GM21786 (cell line): ENCODE results near the gene ADAMTS4.

ENCODE experiments used
- ATAC-seq: cut with Tn5 transposase; IDR thresholded peaks from one replicate; pipeline ENCODE4 v1.9.1; 2021; ENCODE audit not compliant: unreplicated experiment

Gene ADAMTS4

DNA sequence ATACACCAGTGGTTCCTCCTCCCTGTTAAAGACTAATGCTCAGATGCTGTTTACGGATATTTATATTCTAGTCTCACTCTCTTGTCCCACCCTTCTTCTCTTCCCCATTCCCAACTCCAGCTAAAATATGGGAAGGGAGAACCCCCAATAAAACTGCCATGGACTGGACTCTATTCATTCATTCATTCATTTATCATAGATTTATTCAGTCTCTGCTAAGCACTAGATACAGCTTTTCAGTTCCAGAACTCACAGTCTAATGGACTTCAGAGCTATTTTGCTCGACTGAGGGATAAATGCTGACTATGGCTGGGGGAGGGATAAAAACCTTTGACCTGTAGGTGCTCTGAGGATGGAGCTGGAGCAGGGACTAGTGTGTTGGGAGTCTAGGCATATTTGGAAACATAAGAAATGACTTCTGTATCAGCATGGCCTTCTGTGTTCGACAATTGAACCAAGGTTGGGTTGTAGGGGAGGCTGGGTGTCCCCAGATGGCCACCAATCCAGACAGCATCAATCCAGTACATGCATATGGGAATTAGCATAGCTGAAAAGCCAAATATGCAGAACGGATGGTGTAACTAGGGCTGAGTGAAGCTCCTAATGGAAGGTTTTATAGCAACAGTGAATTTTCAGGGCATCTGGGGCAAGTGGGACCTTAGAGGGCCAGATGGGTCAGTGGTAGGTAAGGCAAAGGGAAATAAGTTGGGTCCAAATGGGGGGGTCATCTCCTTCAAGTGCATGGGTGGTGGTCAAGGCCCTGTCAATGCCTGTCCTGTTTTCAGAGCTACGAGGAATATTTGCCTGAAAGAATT, 20.4 kb upstream of the ADAMTS4 start:
- no peak for ATAC-seq

DNA sequence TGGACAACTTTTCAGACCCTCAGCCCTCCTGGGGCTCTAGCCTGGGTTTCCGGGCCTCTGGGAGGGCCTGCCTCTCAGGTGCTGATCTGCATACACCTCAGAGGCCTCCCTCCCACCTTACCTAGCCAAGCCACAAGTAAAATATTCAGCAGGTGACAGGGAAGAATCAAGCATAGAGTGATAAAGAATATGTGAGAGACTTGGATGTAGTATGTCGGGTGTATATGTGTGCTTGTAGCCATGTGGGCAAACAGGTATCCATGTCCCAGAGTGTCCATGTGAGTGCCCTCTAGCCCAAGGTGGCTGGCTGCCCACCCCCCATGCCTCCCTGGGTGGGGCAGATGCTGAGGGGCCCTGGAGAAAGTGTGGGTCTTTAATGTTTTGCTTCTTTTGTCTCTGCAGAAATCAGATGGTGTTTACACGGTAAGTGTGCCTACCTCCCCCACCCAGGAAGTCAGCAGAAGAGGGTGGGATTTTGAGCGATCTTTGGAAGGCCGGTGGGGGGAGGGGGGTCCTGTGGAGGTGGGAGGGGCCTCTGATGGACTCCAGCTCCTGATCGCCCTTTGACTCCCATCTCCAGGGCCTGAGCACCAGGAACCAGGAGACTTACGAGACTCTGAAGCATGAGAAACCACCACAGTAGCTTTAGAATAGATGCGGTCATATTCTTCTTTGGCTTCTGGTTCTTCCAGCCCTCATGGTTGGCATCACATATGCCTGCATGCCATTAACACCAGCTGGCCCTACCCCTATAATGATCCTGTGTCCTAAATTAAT, 19.6 kb upstream of the ADAMTS4 start:
- no peak for ATAC-seq

DNA sequence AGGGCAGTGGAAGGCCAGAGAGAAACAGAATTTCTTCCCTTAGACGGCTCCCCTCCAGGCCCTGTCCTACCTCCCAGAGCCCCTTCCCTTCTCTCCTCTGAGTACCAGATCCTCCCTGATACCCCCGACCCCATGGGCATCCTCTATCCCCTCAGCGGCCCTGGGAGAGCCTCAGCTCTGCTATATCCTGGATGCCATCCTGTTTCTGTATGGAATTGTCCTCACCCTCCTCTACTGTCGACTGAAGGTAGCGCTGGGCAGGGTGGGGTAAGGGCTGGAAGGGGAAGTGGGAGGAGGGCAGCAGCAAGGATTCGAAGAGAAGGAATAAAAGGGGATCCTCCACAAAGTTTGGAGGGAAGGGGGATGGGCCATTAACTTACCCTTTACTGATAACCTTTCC, 19.0 kb upstream of the ADAMTS4 start:
- no peak for ATAC-seq

DNA sequence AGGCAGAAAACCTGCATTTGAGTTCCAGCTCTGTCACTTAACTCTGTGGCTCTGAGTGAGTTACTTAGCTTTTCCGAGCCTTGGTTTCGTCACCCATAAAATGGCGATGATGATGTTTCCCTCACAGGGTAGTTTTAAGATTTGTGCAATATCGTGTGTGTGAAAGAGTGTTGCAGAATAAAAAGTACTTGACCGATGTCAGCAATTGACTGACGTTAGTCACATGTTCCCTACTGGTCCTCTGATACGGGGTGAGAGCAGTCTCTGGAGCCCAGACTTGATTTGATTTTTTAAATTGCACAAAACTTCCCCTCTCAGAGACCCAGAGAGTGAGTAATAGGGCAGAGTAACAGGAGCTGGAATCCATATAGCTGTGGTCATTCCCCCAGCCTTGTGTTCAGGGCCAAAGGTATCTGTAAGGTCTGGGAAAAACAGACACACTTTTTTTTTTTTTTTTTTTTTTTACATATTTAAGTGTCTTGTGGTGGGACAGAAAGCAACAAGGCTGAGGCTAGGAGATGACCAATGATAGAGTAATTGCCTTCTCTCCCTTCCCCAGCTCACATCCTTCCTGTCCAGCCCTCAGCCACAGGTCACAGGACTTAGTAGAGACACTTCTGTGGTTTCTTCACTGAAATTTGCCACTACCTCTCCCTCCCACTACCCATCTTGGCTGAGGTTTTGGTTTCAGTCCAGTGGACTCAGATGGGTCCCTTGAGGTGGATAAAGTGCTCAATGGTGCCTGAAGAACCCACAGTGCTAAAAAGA, 18.3 kb upstream of the ADAMTS4 start:
- peak; percentile 90 for ATAC-seq

DNA sequence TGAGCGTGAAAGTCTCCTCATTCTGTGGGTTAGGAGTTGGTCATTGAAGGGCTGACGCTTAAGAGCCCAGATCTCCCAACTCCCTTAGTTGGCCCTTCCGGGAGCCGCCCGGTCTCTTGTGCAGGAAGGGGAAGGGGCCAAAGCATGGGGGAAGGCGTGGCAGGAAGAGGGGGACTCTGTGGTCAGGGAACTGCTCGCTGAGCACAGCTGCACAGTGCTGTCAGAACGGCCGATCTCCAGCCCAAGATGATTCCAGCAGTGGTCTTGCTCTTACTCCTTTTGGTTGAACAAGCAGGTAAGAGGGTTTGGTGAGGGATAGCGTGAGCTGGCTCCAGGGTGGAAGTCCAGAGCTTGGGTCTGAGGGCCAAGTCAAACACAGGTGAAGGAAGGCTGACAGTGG, 16.2 kb upstream of the ADAMTS4 start, which contains the start of gene FCER1G:
Gene FCER1G (plus strand): TSS at position 220 of the 400 bp plus-strand sequence. CDS start 27 bp downstream, at position 247.
- ATAC-seq: no peak

DNA sequence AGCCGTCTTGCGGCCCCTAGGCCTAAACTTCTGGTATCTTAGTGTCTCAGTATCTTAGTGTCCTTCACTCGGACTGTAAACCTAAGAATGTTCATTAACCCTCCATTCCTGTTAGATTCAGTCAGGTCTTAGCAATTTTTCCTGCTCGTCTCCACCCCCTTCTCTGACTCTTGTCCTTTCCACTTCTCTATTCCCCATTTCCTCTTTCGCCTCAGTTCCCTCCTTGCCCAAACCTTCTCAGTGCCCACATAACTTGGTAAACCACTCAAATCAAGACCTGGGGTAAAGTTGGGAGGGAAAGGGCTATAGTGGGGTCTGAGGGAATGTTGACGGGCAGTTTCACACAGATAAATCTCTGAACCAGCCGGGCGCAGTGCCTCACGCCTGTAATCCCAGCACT, 15.5 kb upstream of the ADAMTS4 start:
- ATAC-seq: no peak

DNA sequence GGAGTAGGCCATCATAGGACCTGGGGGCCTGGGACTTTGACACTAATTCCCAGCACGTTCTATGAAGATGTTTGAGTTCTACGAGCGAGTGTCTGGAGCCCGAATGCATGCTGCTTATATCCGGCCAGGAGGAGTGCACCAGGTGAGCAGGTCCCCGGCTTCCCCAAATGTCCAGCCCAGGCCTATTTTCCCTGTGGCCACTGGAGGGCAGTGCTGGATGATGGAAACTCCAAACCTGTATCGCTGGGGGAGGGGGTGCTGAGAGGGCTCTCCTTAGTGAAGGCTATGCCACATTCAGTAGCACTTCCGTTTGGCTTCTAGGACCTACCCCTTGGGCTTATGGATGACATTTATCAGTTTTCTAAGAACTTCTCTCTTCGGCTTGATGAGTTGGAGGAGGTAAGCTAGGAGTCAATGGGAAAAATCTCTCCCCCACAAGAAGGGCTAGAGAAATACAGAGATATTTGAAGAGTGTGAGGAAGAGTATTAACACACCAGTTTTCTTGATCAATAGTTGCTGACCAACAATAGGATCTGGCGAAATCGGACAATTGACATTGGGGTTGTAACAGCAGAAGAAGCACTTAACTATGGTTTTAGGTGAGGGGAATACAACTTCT, 11.0 kb upstream of the ADAMTS4 start:
- no peak for ATAC-seq

DNA sequence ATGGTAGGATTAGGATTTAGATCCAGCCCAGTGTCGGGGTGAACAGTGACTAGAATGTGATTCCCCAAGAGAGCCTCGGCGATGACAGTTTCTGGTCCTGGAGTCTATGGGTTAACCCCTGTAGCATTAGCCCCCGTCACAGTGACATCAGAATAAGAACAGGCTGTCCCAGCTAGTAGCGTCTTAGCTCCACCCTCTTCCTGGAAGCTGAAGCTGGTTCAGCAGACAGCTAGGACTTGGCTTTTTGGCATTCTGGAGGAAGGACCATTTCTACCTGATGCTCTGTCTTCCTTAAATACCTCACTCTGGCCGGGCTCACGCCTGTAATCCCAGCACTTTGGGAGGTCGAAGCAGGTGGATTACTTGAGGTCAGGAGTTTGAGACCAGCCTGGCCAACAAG, 8.3 kb upstream of the ADAMTS4 start:
- no peak for ATAC-seq

DNA sequence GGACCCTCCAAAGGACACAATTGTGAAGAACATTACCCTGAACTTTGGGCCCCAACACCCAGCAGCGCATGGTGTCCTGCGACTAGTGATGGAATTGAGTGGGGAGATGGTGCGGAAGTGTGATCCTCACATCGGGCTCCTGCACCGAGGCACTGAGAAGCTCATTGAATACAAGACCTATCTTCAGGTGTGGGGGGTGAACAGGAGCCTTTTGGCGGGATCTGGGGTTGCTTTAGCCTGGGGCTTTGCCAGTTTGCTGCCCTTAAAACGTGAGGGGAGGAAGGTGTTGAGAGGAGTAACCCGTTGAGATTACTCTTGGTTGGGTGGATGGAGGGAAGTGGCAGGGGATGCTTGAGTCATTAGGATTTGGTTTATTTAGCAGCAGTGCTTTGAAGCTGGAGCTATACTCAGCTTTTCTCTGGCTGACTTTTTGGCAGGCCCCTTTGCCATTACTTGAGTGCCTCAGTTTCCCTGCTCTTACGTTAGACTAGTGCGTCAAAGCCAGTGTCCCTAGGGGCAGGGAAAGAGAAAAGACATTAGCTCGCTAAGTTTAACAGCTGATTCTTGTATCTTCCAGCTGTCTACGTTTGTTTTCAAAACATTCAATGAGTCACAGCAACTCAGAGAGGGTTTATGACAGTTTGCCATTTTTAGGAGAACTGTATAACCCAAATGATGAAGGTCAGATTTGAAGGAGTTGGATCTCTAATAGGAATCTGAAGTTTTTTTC, 7.7 kb upstream of the ADAMTS4 start:
- no peak for ATAC-seq

DNA sequence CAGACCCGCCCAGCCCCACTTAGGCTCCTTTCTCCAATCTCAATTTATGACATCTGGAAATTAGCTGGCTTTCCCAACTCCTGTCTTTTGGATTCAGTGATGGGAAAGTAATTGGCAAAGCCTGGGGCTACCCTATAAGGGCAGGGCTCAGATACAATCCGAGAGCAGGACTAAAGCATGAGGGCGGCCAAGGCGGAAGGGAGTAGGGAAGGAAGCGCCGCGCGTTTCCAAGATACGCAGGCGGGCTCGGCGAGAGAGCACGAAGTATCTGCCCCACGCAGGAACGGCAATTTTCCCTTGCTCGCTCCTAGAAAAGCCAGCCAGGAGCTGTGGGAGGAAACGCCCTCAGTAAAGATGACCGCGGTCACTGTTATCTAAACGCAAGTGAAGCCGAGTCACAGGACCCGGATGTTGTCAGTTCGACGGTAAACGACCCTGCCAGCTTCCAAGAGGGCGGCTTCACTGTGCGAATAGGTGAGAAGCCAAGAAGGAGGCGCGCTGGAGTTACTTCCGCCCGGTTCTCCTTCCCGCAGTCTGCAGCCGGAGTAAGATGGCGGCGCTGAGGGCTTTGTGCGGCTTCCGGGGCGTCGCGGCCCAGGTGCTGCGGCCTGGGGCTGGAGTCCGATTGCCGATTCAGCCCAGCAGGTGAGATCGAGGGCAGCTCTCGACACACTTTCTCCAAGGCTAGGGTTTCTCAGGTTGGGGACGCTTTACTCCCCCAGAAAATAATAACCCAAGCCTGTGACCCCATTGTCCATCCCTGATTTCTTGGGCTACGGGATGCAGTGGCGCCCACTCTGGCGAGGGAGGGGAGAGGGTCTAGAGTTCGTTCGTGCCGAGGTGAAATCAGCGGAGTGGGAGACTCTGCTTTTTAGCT, 3.2 kb upstream of the ADAMTS4 start, which contains the start of gene NDUFS2:
Gene NDUFS2 (plus strand): TSS at position 532 of the 877 bp plus-strand sequence. CDS start 19 bp downstream, at position 551.
- peak; percentile 98 for ATAC-seq

DNA sequence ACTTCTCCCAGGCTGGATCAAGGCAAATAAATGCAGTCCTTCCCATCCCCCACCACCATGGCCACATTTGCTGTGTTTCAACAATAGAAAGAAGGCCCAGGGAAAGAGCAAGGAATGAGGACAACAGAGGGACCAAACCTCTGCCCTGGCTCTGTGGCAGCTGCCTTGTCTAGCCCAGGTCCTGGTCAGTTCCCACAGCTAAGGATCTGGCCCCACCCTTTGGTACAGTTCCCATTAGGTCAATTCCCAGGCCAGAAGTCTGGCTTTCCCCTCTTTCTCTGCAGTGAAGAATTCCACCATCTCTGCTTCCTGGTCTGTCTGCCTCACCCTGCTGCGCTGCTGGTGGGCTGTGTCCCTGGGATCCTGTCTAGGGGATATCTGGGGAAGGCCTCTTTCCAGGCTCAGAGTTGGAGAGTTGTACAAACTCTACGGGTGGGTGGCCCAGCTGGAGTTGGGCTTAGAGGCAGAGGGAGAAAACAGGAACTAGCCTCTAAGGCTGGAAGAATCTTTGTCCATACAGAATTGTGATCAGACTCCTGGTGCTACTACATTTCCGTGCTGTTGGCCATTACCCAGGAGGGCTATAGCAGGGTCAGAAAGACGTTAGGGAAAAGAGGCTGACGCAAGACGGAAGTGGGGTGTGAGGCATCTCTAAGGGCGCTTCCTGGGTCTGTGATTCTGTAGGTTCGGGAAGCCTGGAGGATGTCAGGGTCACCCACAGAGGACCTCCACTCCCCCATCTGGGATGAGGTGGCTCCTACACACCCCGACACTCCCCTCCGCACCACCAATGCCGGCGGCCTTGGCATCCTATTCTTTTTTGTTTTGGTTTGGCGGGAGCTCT, 2.4 kb upstream of the ADAMTS4 start:
- ATAC-seq: no peak

DNA sequence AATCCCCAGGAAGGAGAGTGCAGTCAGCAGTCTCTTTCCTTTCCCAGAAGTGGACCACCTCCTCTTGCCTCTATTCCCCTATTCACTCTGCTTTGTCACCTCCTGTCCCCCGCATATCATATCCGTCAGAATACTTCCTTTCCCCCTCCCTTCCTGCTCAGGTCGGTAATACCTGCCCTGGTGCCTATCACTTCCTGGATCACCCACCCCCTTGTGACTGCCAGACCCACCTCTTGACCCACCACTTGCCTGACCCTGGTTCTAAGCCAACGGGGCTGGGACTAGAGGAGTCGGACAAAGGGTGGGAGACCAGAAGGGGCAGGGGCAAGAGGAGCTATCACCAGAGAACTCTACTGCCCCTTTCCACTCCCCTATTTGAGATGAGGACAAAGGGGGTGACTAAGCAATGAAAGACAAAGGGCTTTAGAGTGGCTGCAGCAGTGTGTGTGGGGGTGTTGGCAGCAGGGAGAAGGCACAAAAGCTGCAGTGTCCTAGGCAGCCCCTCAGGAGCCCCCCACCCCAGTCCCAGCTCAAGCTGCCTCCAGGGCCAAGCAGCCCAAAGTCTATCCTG, 1.7 kb upstream of the ADAMTS4 start:
- no peak for ATAC-seq

DNA sequence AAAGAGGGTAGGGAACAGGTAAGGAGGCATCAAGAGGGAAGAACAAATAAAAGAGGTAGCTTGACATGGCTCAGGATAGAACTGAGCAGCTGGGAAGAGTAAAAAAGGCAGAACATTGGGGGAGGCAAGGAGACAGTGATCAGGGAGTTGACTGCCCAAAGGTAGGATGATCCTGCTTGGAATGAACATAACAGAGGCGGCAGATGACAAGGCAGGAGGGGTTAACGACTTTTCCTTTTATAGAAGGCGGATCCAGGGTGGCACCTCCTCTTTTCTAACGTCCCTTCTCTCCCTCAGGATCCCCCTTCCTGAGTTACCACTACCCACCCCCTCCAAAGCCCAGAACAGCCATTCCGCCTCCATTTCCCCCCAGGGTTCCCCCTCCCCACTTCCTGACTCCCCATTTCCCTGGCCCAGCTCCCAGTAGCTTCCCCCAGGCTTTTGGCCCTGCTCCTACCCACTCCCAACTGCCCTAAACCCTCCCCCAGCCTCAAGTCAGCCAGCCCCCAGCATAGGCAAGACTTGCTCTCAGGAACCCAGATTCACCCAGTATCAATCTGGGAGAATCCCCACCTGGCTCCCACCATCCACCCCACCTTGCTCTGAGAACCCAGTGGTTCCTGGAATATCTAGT, 769 bp upstream of the ADAMTS4 start:
- no peak for ATAC-seq

DNA sequence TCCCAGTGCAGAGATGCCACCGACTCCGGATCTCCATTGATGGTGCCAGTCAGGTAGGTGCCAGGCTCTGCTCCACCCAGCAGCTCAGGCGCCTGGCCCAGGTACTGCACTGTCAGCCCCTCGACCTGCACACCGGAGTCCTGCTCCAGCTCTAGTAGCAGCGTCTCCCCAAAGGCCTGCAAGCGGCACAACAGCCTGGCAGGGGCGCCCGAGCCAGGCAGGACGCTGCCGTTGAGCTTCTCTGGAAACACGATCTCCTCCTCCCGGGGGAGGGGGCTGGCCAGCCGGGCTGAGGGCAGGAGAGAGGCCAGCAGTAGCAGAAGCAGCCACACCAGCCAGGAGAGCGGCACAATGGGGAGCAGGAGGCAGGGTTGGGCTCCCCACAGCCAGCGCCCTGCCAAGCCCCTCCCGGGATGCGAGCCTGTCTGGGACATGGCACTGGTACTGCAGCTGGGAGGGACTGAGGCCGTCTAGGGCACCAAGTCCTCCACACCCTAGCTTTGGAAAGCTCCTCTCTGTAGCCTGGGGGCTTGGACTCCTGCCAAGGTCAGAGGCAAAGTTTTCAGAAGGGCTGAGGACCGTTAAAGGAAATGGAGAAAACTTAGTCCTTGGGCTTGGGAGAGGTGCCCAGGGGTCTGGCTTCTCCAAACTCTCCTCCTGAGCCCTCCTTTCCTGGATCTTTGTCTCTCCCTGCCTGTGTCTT, 509 bp downstream of the ADAMTS4 start:
- no peak for ATAC-seq

DNA sequence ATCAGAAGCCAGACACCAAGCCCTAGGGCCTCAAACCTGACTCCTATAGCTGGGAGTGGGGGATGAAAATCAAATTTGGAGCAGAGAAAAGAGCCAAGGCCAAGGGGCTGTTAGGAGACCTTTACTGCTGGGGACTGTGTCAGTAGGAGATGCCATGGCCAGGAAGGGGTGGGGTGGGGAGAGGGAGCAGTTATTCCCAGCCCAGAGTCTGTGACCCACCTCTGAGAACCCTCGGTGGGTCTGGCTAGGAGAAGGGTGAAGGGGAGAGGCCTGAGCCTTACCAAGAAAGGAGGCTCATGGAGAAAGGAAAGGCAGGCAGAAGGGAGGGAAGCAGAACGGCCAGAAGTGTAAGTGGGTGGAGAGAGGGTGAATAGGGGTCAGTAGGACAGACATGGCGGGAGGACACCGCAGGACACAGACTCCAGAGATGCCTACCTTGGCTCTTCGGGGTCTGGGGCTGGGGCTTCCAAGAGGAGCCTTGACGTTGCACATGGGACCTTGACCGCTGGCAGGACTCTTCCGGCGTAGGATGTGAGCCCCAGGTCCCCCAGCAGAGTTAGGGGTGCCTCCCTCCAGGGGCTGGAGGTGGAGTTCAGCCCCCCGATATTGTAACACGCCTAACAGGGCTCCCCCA, 1.2 kb downstream of the ADAMTS4 start:
- ATAC-seq: no peak
